Measurements from ENCODE around the gene VPS26B. TPM values are rescaled to one million over a fixed set of nuclear protein-coding genes. Genes with fewer than 3 reads are reported as not detected.

VPS26B gene
- total RNA-seq, 1 experiment from 2014 or later, result 28.6 TPM

DNA sequence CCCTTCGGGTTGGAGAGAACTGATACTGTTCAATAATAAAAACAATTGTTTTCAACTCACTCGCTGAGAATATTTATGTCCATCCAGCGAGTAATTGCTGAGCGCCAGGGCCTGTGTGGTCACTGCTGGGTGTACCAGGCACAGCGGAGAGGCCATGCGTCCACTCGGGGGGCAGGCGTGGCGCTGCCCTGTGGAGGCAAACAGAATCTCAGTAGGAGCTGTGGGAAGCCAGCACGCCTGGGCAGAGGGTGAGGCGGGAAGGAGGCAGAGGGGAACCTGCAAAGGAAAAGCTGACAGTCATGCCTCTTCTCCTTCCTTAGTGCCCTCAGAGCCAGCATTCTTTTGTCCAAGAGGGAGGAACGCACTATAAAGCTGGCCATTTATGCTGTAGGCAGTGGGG lies 63.1 kb downstream of the VPS26B start:
- H3K36me3 ChIP-seq (ENCODE audit: low read depth), result no peaks in the 10 kb centered on the region
- H3K27me3 ChIP-seq (ENCODE audit: insufficient read depth, low read depth), result no peaks in the 10 kb centered on the region
- peak overlapping the region; percentile 71 for H2AFZ ChIP-seq
- DNase-seq, result no peak
- no peak overlapping the region for H3K27ac ChIP-seq
- no peaks in the 10 kb centered on the region for H4K20me1 ChIP-seq (ENCODE audit: insufficient read depth)
- peaks cover 6% of the 10 kb centered on the region; the same call in 1 of the 2 replicates for H3K79me2 ChIP-seq (ENCODE audit: low read depth)
- H3K4me1 ChIP-seq (replicated peaks; ENCODE audit: insufficient read depth), result no peaks in the 10 kb centered on the region
- H3K4me3 ChIP-seq, result peak overlapping the region; percentile 58
- no TSS peak for BruUV-seq (replicated peaks)
- intact Hi-C loops (cut with micrococcal nuclease; ENCODE audit: unreplicated experiment), result no loop called here
- POLR2A ChIA-PET (ENCODE audit: unreplicated experiment), result no interaction called here
- H3K9me2 ChIP-seq (ENCODE audit: insufficient read depth), result no peaks in the 10 kb centered on the region
- CTCF ChIA-PET, result no interaction called here
- peak overlapping the region; percentile 72 for H3K4me2 ChIP-seq
- peaks cover 4% of the 10 kb centered on the region; the same call in 1 of the 2 replicates for H3F3A ChIP-seq (ENCODE audit: insufficient read depth, low read depth)
- no peaks in the 10 kb centered on the region for H3K9me3 ChIP-seq (ENCODE audit: insufficient read depth, low read depth)
- TF ChIP-seq EZH2 (IDR thresholded peaks at IDR 0.05; ENCODE audit: low read depth), result no peak
- TF ChIP-seq, protein P1, sequence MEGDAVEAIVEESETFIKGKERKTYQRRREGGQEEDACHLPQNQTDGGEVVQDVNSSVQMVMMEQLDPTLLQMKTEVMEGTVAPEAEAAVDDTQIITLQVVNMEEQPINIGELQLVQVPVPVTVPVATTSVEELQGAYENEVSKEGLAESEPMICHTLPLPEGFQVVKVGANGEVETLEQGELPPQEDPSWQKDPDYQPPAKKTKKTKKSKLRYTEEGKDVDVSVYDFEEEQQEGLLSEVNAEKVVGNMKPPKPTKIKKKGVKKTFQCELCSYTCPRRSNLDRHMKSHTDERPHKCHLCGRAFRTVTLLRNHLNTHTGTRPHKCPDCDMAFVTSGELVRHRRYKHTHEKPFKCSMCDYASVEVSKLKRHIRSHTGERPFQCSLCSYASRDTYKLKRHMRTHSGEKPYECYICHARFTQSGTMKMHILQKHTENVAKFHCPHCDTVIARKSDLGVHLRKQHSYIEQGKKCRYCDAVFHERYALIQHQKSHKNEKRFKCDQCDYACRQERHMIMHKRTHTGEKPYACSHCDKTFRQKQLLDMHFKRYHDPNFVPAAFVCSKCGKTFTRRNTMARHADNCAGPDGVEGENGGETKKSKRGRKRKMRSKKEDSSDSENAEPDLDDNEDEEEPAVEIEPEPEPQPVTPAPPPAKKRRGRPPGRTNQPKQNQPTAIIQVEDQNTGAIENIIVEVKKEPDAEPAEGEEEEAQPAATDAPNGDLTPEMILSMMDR (conservative IDR thresholded peaks at IDR 0.05), result no peak

DNA sequence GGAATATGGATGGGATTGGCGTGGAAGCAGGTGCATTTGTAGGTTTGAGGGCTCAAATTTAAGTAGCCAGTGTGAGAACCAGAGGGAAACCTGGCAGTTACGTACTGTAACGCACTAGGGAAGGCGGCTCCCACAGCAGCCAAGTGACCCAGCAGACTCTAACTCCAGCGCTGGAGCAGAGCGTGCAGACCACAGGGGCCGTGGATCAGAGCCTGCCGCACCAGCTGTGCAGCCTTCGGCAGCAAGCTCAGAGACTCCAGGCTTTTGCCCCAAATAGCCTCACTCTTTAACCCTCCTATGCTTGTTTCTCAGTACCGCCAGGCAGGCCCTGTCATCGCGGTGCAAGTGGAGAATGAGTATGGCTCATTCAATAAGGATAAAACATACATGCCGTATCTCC lies 64.0 kb downstream of the VPS26B start:
- no TSS peak for BruUV-seq (replicated peaks)
- TF ChIP-seq, protein P1 (conservative IDR thresholded peaks at IDR 0.05), result no peak
- no peak for TF ChIP-seq EZH2 (IDR thresholded peaks at IDR 0.05; ENCODE audit: low read depth)
- CTCF ChIA-PET, result no interaction called here
- Histone ChIP-seq H3K79me2 (ENCODE audit: low read depth) (peaks cover 6% of the 10 kb centered on the region; the same call in 1 of the 2 replicates), H4K20me1 (ENCODE audit: insufficient read depth) (no peaks in the 10 kb centered on the region), H3K4me1 (replicated peaks; ENCODE audit: insufficient read depth) (no peaks in the 10 kb centered on the region), H3K36me3 (ENCODE audit: low read depth) (no peaks in the 10 kb centered on the region), H3K4me2 (no peak overlapping the region), H3K27ac (no peak overlapping the region), H3K27me3 (ENCODE audit: insufficient read depth, low read depth) (no peaks in the 10 kb centered on the region), H3K4me3 (no peak overlapping the region), H3K9me2 (ENCODE audit: insufficient read depth) (no peaks in the 10 kb centered on the region), H3K9me3 (ENCODE audit: insufficient read depth, low read depth) (no peaks in the 10 kb centered on the region), H2AFZ (no peak overlapping the region), H3F3A (ENCODE audit: insufficient read depth, low read depth) (peaks cover 4% of the 10 kb centered on the region; the same call in 1 of the 2 replicates)
- intact Hi-C loops (cut with micrococcal nuclease; ENCODE audit: unreplicated experiment), result no loop called here
- DNase-seq, result no peak
- POLR2A ChIA-PET (ENCODE audit: unreplicated experiment), result no interaction called here

DNA sequence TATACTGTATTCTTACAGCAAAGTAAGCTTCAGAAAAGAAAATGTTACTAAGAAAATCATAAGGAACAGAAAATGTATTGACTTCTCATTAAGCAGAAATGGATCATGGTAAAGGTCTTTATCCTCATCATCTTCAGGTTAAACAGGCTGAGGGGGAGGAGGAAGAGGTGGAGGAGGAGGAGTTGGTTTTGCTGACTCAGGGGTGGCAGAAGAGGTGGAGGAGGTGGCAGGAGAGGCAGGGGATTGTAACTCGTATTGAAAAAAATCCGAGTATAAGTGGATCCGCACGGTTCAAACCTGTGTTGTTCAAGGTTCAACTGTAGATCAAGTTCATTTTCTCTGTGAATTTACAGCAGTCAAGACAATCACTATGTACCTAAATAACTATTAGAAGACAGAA lies 64.7 kb downstream of the VPS26B start:
- H3K4me1 ChIP-seq (replicated peaks; ENCODE audit: insufficient read depth), result no peaks in the 10 kb centered on the region
- no peak overlapping the region for H2AFZ ChIP-seq
- TF ChIP-seq, protein P1 (conservative IDR thresholded peaks at IDR 0.05), result no peak
- TF ChIP-seq EZH2 (IDR thresholded peaks at IDR 0.05; ENCODE audit: low read depth), result no peak
- intact Hi-C loops (cut with micrococcal nuclease; ENCODE audit: unreplicated experiment), result no loop called here
- peaks cover under 1% of the 10 kb centered on the region; the same call in 1 of the 2 replicates for H3F3A ChIP-seq (ENCODE audit: insufficient read depth, low read depth)
- H3K9me3 ChIP-seq (ENCODE audit: insufficient read depth, low read depth), result no peaks in the 10 kb centered on the region
- no peak overlapping the region for H3K4me2 ChIP-seq
- no peak overlapping the region for H3K27ac ChIP-seq
- ChIA-PET CTCF (no interaction called here), POLR2A (ENCODE audit: unreplicated experiment) (no interaction called here)
- no peak overlapping the region for H3K4me3 ChIP-seq
- no peaks in the 10 kb centered on the region for H3K9me2 ChIP-seq (ENCODE audit: insufficient read depth)
- no peaks in the 10 kb centered on the region for H3K27me3 ChIP-seq (ENCODE audit: insufficient read depth, low read depth)
- no peaks in the 10 kb centered on the region for H3K36me3 ChIP-seq (ENCODE audit: low read depth)
- BruUV-seq (replicated peaks), result no TSS peak
- H4K20me1 ChIP-seq (ENCODE audit: insufficient read depth), result no peaks in the 10 kb centered on the region
- no peak for DNase-seq
- H3K79me2 ChIP-seq (ENCODE audit: low read depth), result peaks cover 6% of the 10 kb centered on the region; the same call in 1 of the 2 replicates

Data from PC-9 (cell line).